Measurements from ENCODE around the gene CCDC7.
A peak's percentile ranks its signal among the peaks of the same experiment; 100 is the strongest.
"Not testable (repeated sequence)": the region's sequence is repeated elsewhere in the genome, so short reads cannot be mapped to it uniquely, and the experiment has no call there.

CCDC7 gene

GRCh38 chr10:32459051-32459698, 13.2 kb downstream of the CCDC7 start:
- DNase-seq: peak in 1 of 4 experiments; percentile 1

GRCh38 chr10:32461203-32461602, 15.3 kb downstream of the CCDC7 start:
- no peak for DNase-seq

GRCh38 chr10:32471232-32471631, 25.3 kb downstream of the CCDC7 start:
- no peak for DNase-seq

- DNase-seq: no peak
Measured at GRCh38 chr10:32477499-32477898, 31.6 kb downstream of the CCDC7 start.

GRCh38 chr10:32481606-32482005, 35.7 kb downstream of the CCDC7 start:
- DNase-seq: no peak

GRCh38 chr10:32483019-32483502, 37.1 kb downstream of the CCDC7 start:
- DNase-seq: not testable (repeated sequence)

GRCh38 chr10:32488038-32488437, 42.1 kb downstream of the CCDC7 start:
- not testable (repeated sequence) for DNase-seq

- no peak for DNase-seq
Measured at GRCh38 chr10:32489158-32489557, 43.2 kb downstream of the CCDC7 start.

GRCh38 chr10:32489901-32490300, 44.0 kb downstream of the CCDC7 start:
- no peak for DNase-seq

- not testable (repeated sequence) for DNase-seq
Measured at GRCh38 chr10:32494562-32494961, 48.6 kb downstream of the CCDC7 start.

GRCh38 chr10:32500136-32500535, 54.2 kb downstream of the CCDC7 start:
- not testable (repeated sequence) for DNase-seq

- no peak for DNase-seq
Measured at GRCh38 chr10:32501906-32502305, 56.0 kb downstream of the CCDC7 start.

GRCh38 chr10:32505762-32506420, 60.0 kb downstream of the CCDC7 start:
- DNase-seq: not testable (repeated sequence)

- no peak for DNase-seq
Measured at GRCh38 chr10:32511599-32511998, 65.7 kb downstream of the CCDC7 start.

GRCh38 chr10:32516567-32517495, 70.9 kb downstream of the CCDC7 start:
- DNase-seq: no peak

- DNase-seq: no peak
Measured at GRCh38 chr10:32530231-32530630, 84.3 kb downstream of the CCDC7 start.

GRCh38 chr10:32538256-32538655, 92.3 kb downstream of the CCDC7 start:
- DNase-seq: peak in 2 of 4 experiments; percentile 6 to 16

- DNase-seq: no peak
Measured at GRCh38 chr10:32540691-32541470, 94.9 kb downstream of the CCDC7 start.

GRCh38 chr10:32548208-32548607, 102.3 kb downstream of the CCDC7 start:
- no peak for DNase-seq

- DNase-seq: peak; percentile 1 to 33 (median 20)
Measured at GRCh38 chr10:32556783-32557395, 110.9 kb downstream of the CCDC7 start.

GRCh38 chr10:32562695-32563094, 116.8 kb downstream of the CCDC7 start:
- not testable (repeated sequence) for DNase-seq

- no peak for DNase-seq
Measured at GRCh38 chr10:32577448-32577847, 131.5 kb downstream of the CCDC7 start.

Measured in suppressor macrophage (primary cell).